Measurements from ENCODE around the gene CPO. TPM values are rescaled to one million over a fixed set of nuclear protein-coding genes. Genes with fewer than 3 reads are reported as not detected.
A peak's percentile ranks its signal among the peaks of the same experiment; 100 is the strongest.

Gene CPO
- polyA plus RNA-seq, 1 donor (not counting 4 experiments of a cell fraction or from before 2014, with no cell fraction given) = 0.25 TPM

DNA sequence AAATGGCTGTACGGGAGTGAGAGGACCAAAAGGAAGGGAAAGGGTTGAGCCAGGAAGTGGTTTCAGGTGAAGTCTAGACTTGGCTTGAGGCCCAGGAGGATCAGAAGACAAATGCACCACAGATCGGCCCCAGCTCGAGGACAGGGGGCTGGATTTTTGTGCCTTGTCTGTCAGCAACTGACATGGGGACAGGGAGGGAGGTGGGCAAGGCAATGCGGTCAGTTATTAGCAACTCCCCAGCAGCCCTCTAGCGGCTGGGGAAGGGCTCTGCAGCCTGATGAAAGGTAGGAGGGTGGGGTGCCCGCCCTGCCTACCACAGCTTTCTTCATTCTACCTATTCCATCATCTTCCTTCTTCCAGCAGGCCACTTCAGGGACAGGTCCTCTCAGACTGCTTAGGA lies 50.0 kb downstream of the CPO start:
- no peak overlapping the region for H3K9ac ChIP-seq (ENCODE audit: control insufficient read depth, extremely low read depth, insufficient read depth, low read length)
- FAIRE-seq = peak; percentile 65
- no peaks in the 10 kb centered on the region for H3K79me2 ChIP-seq (ENCODE audit: control insufficient read depth, insufficient read depth, low read length)
- peaks cover 6% of the 10 kb centered on the region for H3K4me1 ChIP-seq (ENCODE audit: control insufficient read depth, extremely low read depth, insufficient read depth, low read length)
- dilution Hi-C loops (cut with MboI; ENCODE audit: extremely low pct_ligation_motif_present, low sequenced_read_pairs) = no loop called here
- no peaks in the 10 kb centered on the region for H3K36me3 ChIP-seq (ENCODE audit: control insufficient read depth in 2 of 2, extremely low read depth in 1 of 2, insufficient read depth in 2 of 2, low read length in 2 of 2)
- H3K4me2 ChIP-seq (ENCODE audit: control insufficient read depth, extremely low read depth, insufficient read depth, low read depth, low read length) = peak overlapping the region; percentile 50
- H3K27me3 ChIP-seq (ENCODE audit: control insufficient read depth, extremely low read depth, insufficient read depth, low read length) = no peaks in the 10 kb centered on the region
- peak overlapping the region; percentile 2 for H2AFZ ChIP-seq (ENCODE audit: control insufficient read depth, low read length)
- DNase-seq (ENCODE audit: low read depth, low spot score) = no peak
- H3K27ac ChIP-seq (ENCODE audit: control insufficient read depth, insufficient read depth, low read length) = no peak overlapping the region
- no peaks in the 10 kb centered on the region for H3K9me3 ChIP-seq (ENCODE audit: control insufficient read depth, low read depth, low read length)
- H3K4me3 ChIP-seq (ENCODE audit: control insufficient read depth in 2 of 3, extremely low read depth in 1 of 3, insufficient read depth in 2 of 3, low read depth in 1 of 3, low read length in 3 of 3) = no peak overlapping the region
- TF ChIP-seq EZH2 (IDR thresholded peaks at IDR 0.05; ENCODE audit: low read length) = no peak
- TF ChIP-seq, protein P1, sequence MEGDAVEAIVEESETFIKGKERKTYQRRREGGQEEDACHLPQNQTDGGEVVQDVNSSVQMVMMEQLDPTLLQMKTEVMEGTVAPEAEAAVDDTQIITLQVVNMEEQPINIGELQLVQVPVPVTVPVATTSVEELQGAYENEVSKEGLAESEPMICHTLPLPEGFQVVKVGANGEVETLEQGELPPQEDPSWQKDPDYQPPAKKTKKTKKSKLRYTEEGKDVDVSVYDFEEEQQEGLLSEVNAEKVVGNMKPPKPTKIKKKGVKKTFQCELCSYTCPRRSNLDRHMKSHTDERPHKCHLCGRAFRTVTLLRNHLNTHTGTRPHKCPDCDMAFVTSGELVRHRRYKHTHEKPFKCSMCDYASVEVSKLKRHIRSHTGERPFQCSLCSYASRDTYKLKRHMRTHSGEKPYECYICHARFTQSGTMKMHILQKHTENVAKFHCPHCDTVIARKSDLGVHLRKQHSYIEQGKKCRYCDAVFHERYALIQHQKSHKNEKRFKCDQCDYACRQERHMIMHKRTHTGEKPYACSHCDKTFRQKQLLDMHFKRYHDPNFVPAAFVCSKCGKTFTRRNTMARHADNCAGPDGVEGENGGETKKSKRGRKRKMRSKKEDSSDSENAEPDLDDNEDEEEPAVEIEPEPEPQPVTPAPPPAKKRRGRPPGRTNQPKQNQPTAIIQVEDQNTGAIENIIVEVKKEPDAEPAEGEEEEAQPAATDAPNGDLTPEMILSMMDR (optimal IDR thresholded peaks at IDR 0.05 in 1 of 3, IDR thresholded peaks at IDR 0.05 in 1 of 3, conservative IDR thresholded peaks at IDR 0.05 in 1 of 3; ENCODE audit: extremely low read depth in 1 of 3, insufficient read depth in 2 of 3, low read length in 3 of 3) = peak; percentile 78 to 87 (median 80)
- no peaks in the 10 kb centered on the region for H4K20me1 ChIP-seq (ENCODE audit: control insufficient read depth, extremely low read depth, insufficient read depth, low read length)
- H3K9me1 ChIP-seq (ENCODE audit: control insufficient read depth, extremely low read depth, insufficient read depth, low read length) = no peaks in the 10 kb centered on the region

DNA sequence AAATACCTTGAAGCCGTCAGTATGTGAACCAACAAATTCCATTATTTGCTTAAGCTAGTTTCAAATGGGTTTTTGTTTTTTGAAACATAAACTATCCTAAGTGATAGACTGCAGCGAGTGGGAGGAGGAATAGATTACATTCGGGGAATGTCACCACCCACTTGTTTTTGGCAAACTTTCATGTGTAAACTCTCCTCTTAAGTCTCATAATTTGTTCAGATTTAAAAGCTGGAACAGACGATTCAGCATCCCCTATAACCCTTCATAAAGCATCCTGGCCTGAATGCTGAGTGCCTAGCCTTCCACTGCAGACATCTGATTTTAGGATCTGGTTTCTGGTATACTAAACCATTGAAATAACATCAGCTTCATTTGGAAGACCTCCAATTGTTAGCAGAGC lies 51.0 kb downstream of the CPO start:
- no peaks in the 10 kb centered on the region for H4K20me1 ChIP-seq (ENCODE audit: control insufficient read depth, extremely low read depth, insufficient read depth, low read length)
- H2AFZ ChIP-seq (ENCODE audit: control insufficient read depth, low read length) = no peak overlapping the region
- TF ChIP-seq EZH2 (IDR thresholded peaks at IDR 0.05; ENCODE audit: low read length) = no peak
- TF ChIP-seq, protein P1 (optimal IDR thresholded peaks at IDR 0.05 in 1 of 3, IDR thresholded peaks at IDR 0.05 in 1 of 3, conservative IDR thresholded peaks at IDR 0.05 in 1 of 3; ENCODE audit: extremely low read depth in 1 of 3, insufficient read depth in 2 of 3, low read length in 3 of 3) = no peak
- H3K27ac ChIP-seq (ENCODE audit: control insufficient read depth, insufficient read depth, low read length) = no peak overlapping the region
- H3K4me1 ChIP-seq (ENCODE audit: control insufficient read depth, extremely low read depth, insufficient read depth, low read length) = peaks cover 6% of the 10 kb centered on the region
- no peak overlapping the region for H3K4me3 ChIP-seq (ENCODE audit: control insufficient read depth in 2 of 3, extremely low read depth in 1 of 3, insufficient read depth in 2 of 3, low read depth in 1 of 3, low read length in 3 of 3)
- no peak overlapping the region for H3K9ac ChIP-seq (ENCODE audit: control insufficient read depth, extremely low read depth, insufficient read depth, low read length)
- no peaks in the 10 kb centered on the region for H3K9me1 ChIP-seq (ENCODE audit: control insufficient read depth, extremely low read depth, insufficient read depth, low read length)
- no peak overlapping the region for H3K4me2 ChIP-seq (ENCODE audit: control insufficient read depth, extremely low read depth, insufficient read depth, low read depth, low read length)
- no peak for FAIRE-seq
- H3K27me3 ChIP-seq (ENCODE audit: control insufficient read depth, extremely low read depth, insufficient read depth, low read length) = no peaks in the 10 kb centered on the region
- no peaks in the 10 kb centered on the region for H3K79me2 ChIP-seq (ENCODE audit: control insufficient read depth, insufficient read depth, low read length)
- DNase-seq (ENCODE audit: low read depth, low spot score) = no peak
- H3K36me3 ChIP-seq (ENCODE audit: control insufficient read depth in 2 of 2, extremely low read depth in 1 of 2, insufficient read depth in 2 of 2, low read length in 2 of 2) = no peaks in the 10 kb centered on the region
- dilution Hi-C loops (cut with MboI; ENCODE audit: extremely low pct_ligation_motif_present, low sequenced_read_pairs) = no loop called here
- H3K9me3 ChIP-seq (ENCODE audit: control insufficient read depth, low read depth, low read length) = no peaks in the 10 kb centered on the region
